GM19240 (cell line): Measurements from ENCODE around the gene MTCL1.

Experiments
- DNase-seq: peaks from one replicate; pipeline ENCODE4 v3.0.0; 2011; ENCODE audit warnings: low spot score; ENCODE audit not compliant: insufficient read length

MTCL1 gene

DNA sequence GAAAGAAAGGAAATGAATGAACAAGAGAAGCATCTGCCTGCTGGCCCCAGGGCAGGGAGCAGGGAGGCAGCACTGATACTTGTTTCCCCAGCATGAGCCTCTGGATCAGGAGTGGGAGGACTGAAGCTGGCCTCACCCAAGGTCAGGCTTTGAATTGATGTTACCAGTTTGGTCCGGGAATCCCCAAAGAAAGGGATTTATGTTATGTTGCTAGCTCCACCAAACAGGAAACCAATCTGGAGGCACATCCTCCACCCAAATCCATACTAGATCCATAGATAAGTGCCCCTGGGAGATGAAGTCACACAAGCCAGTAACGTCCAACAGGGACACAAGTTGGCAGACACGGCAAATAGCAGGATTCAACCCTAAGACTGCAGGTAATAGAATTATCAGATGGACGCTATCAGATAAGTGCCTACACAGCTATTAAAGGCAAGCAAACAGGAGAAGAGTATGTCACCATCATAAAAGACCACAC, 85.9 kb downstream of the MTCL1 start:
- DNase-seq = no peak

DNA sequence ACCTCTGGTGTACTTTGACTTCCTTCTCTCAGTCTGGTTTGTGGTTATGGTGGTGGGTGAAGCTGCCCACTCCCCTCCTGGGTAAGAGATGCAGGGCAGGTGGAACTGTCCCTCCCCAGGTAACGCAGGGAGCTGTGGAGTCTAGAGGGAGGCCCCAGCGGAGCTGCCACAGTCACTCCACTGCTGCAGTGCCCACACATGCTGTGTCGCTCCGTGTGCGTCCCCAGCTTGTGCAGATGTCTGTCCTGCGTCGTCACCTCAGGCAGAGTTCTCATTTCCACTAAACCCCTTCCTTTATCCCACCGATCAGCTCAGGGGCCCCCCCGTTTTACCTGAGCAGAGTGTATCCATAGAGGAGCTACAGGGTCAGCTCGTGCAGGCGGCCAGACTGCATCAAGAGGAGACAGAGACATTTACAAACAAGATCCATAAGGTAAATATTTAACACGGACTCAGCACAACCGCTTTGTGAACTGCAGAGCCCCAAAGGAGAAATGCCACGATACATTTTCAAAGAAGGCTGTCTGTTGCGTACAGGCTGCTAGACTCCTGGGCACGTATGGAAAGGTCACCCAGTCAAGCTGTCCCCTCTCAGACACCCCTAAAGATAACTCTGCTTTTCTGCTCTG, 87.4 kb downstream of the MTCL1 start:
- no peak for DNase-seq

DNA sequence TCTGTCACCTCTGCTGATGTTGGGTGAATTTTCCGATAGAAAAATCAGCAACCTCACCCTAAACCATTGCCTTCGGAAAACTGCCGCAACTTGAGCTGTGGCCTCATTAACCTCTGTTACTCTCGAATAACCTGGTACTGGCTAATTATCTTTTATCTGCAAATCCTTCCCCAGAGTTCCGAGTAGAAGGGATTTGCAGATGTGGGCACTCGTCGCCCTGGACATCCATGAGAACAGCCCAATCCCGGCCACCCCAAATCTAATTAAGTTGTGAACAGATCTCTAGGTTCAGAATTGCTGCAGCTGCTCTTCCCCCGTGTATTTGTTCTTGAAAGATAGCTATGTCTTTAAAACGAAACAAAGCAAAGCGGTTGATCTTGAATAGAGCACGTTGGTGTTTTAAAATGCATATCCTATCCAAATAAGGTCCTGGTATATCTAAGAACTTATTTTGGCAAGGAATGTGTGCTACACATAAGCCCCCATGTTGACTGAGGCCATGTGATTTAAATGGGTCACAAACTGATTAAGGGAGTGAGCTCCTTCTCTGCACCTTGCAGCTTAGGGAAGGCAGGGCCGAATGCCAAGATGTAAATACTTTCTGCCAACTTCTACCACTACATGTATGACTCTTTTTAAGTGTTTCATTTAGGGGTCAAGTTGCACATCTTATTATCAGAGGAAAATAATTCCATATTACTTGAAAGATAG, 88.2 kb downstream of the MTCL1 start:
- no peak for DNase-seq

DNA sequence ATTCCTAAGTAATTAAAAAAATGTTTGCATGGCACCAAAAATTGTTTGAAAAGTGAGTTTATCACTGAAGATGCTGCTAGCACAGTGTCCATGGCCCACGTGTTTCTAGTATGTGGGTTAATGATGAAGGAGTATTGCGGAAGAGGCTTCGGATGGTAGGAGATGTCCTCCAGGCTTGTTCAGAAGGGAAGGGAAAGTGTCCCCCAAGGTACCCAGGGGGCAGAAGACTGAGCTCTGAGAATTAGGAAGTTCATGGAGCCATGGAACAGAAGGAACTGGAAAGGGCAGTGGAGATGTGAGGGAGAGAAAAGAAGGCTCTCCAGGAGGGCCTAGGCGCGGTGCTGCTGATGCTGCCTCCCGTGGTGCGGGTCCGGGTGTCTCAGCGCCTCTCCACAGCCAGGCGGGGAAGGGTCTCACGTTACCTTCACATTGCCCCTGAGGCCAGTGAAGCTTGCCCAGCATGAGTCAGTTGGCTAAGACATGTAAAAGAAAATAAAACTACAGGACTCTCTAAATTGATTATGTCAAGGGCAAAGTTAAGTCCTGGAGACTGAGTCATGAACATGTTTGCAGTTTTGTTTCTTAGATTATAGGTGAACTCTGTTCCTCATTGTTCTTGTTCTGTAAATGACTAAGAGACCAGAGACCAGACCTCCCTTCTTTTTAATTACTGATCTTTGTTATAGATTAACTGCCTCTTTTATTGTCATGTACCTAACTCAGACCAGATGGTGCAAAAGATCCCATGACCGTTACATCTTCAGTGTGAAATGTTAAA, 89.0 kb downstream of the MTCL1 start:
- DNase-seq = no peak

GRCh38 chr18:8794934-8795280, 89.6 kb downstream of the MTCL1 start:
- DNase-seq = no peak

- no peak for DNase-seq
These were observed 90.4 kb downstream of the MTCL1 start for GRCh38 chr18:8795586-8796325.

DNA sequence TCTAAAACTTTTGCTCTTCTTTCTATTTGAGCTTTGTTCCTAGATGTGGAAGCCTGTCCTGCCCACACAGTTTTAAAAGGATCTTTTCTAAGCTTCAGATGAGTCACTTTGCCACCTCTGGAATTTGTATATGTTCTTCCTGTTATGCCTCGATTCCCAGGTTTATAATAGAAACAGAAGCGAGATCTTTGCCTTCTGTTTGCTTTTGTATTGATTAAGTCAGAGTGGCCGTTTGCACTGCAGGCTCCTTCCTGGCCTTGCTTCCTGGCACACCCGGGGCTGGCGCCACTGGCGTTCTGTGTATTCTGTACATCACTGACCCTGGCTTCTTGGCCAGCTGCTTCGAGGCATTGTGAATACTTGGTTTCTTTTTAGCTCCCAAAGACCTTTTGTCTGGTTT, 91.8 kb downstream of the MTCL1 start:
- DNase-seq = no peak

DNA sequence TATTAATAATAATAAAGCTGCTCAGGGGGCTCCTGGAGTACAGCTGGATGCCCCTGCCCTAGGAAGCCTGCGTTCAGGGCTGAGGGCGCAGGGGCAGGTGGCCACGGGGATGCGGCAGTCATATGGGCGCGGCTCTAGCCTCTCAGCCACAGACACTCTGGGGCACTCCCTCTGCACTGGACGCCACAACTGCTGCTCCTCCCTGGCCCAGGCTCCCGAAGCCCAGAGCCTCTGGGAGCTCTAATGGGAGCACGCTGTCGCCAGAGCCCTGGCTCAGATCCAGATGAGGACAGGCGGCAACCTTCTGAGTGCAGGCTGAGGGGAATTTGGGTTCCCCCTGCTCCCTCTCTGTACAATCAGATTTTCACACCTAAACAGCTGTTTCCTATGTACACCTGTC, 93.6 kb downstream of the MTCL1 start:
- no peak for DNase-seq

GRCh38 chr18:8799596-8800441, 94.5 kb downstream of the MTCL1 start:
- DNase-seq = no peak

GRCh38 chr18:8800445-8800844, 95.1 kb downstream of the MTCL1 start:
- no peak for DNase-seq

DNA sequence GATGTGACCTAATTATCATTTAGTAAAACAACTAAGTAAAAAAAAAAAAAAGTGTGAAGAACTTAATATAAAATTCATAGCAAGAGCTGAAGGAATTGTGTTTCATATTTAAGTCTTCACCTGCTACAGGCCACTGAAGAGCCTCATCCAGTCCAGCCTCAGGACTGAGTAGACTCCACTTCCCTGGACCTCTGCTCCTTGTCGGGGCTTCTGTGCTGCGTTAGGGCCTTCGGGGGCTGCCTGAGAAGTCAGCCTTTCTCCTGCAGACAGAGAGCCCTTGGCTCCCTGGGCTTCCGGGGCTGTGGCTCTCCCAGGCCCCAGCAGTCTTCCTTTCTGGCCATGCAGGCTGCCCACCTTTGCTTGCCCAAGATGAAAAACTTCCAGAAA, 95.5 kb downstream of the MTCL1 start:
- no peak for DNase-seq

GRCh38 chr18:8801263-8801901, 96.0 kb downstream of the MTCL1 start:
- DNase-seq = no peak

DNA sequence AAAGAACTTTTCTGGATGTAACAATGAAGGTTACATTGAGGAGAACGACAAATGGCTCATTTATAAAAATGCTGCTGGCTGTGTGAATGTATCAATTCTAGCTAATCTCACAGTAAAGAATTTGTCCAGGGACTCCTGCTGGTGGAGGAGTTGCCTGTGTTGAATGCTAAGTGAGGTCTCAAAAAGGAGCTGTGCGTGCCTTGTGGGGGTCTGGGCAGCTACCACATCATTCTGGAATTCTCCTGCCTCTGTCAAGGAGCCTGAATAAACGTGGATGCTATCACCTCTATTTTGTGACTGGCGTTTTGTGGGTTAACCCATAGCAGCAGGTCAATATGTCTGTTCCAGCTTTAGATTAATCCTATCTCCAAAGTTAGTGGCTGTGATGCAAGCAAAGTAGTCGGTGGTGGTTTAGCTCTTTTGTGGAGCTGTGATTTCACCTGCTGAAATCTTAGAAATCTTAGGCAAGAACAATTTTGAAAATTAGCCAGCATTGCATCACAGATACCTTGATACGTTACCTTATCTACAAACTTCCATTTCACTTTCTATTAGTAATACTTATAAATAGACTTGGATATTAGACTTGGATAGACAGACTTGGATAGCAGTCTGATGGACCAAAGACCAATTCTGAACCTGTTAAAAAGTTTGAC, 96.8 kb downstream of the MTCL1 start:
- no peak for DNase-seq

- no peak for DNase-seq
These were observed 97.9 kb downstream of the MTCL1 start for GRCh38 chr18:8803063-8803795.

DNA sequence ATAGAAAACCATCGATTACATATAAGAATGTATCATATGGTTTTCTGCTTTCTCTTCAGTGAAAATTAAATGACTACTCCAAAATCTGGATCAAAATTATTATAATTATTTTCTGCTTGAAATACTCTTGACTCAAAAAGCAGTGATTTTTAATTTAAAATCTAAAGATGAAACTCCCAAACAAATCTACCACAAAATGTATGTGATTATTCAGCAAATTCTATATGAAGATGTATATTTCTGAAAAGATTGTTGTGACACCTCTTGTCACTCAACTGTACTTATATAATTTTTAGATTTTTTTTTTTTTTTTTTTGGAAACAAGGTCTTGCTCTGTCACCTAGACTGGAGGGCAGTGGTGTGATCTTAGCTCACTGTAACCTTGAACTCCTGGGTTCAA, 98.6 kb downstream of the MTCL1 start:
- no peak for DNase-seq

- no peak for DNase-seq
These were observed 100.2 kb downstream of the MTCL1 start for GRCh38 chr18:8805552-8805951.

- DNase-seq = no peak
These were observed 100.9 kb downstream of the MTCL1 start for GRCh38 chr18:8806100-8806797.

GRCh38 chr18:8806798-8807487, 101.6 kb downstream of the MTCL1 start:
- DNase-seq = no peak
